Body of pancreas (tissue), 4 donors: ENCODE results near the gene NFKBIA. TPM values are rescaled to one million over a fixed set of nuclear protein-coding genes. Genes with fewer than 3 reads are reported as not detected.

Source experiments
- ATAC-seq: fragments of 150-250 bp; one replicate; pipeline ENCODE4 v1.9.1; 2016
- DNase-seq, 4 donors: peaks; one replicate each; pipeline ENCODE4 v3.0.0-alpha.2; 2019
- H3K27ac ChIP-seq, 4 donors: fragments of 200-600 bp; sonication (generic); 1 replicate in 3 of 4; 2 replicates in 1 of 4; pipeline versions ENCODE4 v1.5.1 to v1.6.1; 2016 to 2019; ENCODE audit warnings: mild to moderate bottlenecking in 1 of 4, mixed read lengths in 1 of 4, moderate library complexity in 1 of 4
- H3K27me3 ChIP-seq, 2 donors: fragments of 200-600 bp; sonication (generic); one replicate each; pipeline ENCODE4 v1.6.0; 2016; ENCODE audit warnings: mild to moderate bottlenecking in 1 of 2
- H3K36me3 ChIP-seq, 2 donors: fragments of 200-600 bp; sonication (generic); replicated peaks in 1 of 2; 2 replicates each; pipeline ENCODE4 v1.5.1; 2016; ENCODE audit warnings: low read depth in 2 of 2; ENCODE audit not compliant: insufficient read depth in 1 of 2
- H3K4me1 ChIP-seq: fragments of 200-600 bp; sonication (generic); one replicate; pipeline ENCODE4 v1.6.0; 2016
- H3K4me3 ChIP-seq, 2 donors: fragments of 200-600 bp; sonication (generic); 1 replicate in 1 of 2; 2 replicates in 1 of 2; pipeline ENCODE4 v1.5.1; 2016 to 2019
- H3K9me3 ChIP-seq, 3 donors: fragments of 200-600 bp; sonication (generic); 1 replicate in 2 of 3; 2 replicates in 1 of 3; pipeline ENCODE4 v1.5.1; 2016
- POLR2A ChIP-seq, 3 donors: fragments of 450-650 bp; IDR thresholded peaks; one replicate each; pipeline ENCODE4 v1.6.1; 2016; ENCODE audit warnings: antibody characterized with exemption in 3 of 3, mild to moderate bottlenecking in 2 of 3
- WGBS, 2 donors: methylation state at CpG; one replicate each; pipeline ENCODE4 v1.1.5; 2017; 5-methylcytosine and 5-hydroxymethylcytosine counted together
- intact Hi-C: fragments of 100-400 bp; cut with DNase I; formaldehyde crosslinking; loops from one replicate; pipeline ENCODE4 v1.15.1; 2023
- total RNA-seq, 2 donors: library from RNA; depleted of rRNA; stranded (reverse); fragments of >200 nt; gene quantifications; one replicate each; pipeline ENCODE4 v1.1.0, GENCODE V29; 2016
- TF ChIP-seq, protein P1 (sequence below), 7 experiments: fragments of 450-650 bp in 4 of 7; fragments of 200-600 bp in 3 of 7; sonication (generic) in 3 of 7; IDR thresholded peaks; one replicate each; pipeline ENCODE4 v1.5.1; 2016 to 2019; ENCODE audit warnings: antibody characterized with exemption in 7 of 7

NFKBIA gene
- total RNA-seq, 2 donors from 2014 or later: 330 to 345 TPM

DNA sequence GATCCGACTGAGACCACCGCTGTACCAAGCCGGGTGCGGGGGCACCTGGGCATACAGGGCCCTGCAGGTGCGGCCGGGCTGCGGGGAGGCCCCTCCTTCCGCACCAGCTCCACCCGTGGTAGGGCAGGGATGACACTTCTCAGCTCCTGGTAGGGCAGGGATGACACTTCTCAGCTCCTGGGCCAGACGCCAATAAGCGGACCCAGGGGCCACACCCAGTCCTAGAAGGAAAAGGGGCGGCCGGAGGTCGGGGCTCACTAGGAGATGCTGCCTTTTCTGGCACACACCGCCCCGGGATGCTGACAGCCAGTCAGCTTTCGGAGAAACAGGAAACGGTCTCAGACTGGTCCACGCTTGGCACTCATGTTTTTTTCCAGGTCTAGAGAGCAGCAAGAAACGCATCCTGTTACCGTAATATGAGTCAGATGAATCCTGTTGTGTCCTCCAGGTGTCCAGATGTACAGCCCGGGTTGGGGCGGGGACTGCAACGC is 34.8 kb downstream of the NFKBIA start:
- DNase-seq (peak in 1 of 4 donors; percentile 29), ATAC-seq (peak; percentile 9)
- Histone ChIP-seq H3K4me3 (no peak overlapping the region), H3K4me1 (peaks cover 17% of the 10 kb centered on the region), H3K27me3 (no peaks in the 10 kb centered on the region), H3K9me3 (no peaks in the 10 kb centered on the region), H3K27ac (no peak overlapping the region), H3K36me3 (no peaks in the 10 kb centered on the region)
- TF ChIP-seq, protein P1, sequence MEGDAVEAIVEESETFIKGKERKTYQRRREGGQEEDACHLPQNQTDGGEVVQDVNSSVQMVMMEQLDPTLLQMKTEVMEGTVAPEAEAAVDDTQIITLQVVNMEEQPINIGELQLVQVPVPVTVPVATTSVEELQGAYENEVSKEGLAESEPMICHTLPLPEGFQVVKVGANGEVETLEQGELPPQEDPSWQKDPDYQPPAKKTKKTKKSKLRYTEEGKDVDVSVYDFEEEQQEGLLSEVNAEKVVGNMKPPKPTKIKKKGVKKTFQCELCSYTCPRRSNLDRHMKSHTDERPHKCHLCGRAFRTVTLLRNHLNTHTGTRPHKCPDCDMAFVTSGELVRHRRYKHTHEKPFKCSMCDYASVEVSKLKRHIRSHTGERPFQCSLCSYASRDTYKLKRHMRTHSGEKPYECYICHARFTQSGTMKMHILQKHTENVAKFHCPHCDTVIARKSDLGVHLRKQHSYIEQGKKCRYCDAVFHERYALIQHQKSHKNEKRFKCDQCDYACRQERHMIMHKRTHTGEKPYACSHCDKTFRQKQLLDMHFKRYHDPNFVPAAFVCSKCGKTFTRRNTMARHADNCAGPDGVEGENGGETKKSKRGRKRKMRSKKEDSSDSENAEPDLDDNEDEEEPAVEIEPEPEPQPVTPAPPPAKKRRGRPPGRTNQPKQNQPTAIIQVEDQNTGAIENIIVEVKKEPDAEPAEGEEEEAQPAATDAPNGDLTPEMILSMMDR (IDR thresholded peaks at IDR 0.05): no peak
- no peak for TF ChIP-seq POLR2A (IDR thresholded peaks at IDR 0.05)
- intact Hi-C loops: no loop called here
- WGBS, 2 donors: 66 to 87% methylated on average over 13 to 23 of the region's 24 CpGs

DNA sequence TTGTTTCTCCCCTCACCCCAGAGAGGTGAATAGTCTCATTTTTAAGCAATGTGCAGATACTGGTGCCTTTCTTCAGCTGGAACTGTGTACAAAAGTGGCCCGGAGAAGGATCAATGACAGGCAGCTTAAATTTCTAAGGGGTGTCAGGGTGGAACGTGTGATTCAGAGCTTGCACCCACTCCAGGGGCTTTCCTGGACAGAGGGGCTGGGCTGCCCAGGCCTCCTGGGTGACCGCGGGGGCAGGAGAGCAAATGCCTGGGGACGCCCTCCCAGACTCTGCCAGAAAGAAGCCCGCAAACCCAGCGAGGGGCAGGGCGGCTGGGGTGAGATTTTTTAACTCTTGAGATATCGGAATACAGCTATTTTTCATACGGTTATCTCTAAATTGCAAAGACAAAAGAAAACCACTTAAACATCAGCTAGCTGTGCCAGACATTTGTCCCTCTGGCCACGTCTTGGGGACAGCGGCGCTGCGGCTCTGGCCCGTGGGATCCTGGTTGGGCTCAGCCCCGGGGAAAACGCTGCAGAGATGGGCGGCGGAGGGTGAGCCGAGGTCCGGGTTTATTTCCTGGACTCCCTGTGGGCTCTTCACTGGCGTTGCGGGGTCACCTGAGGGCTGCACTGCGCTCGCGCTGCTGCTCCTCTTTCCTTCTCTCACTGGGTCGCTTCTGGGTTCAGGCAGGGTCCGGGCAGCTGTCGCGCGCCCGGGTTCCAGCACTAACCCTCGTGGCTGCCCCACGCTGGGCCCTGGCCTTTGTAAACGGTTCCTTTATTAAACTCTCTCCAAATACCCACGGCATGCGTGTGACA is 35.8 kb downstream of the NFKBIA start:
- no peak for TF ChIP-seq POLR2A (IDR thresholded peaks at IDR 0.05)
- TF ChIP-seq, protein P1 (IDR thresholded peaks at IDR 0.05): no peak
- ATAC-seq (peak; percentile 28), DNase-seq (no peak)
- Histone ChIP-seq H3K36me3 (no peaks in the 10 kb centered on the region), H3K4me1 (peaks cover 17% of the 10 kb centered on the region), H3K9me3 (no peaks in the 10 kb centered on the region), H3K27ac (peak overlapping the region in 1 of 4 donors; percentile 54), H3K4me3 (no peak overlapping the region), H3K27me3 (no peaks in the 10 kb centered on the region)
- intact Hi-C loops: no loop called here
- 51 to 60% methylated on average over 36 to 37 of the region's 37 CpGs for WGBS, 2 donors

DNA sequence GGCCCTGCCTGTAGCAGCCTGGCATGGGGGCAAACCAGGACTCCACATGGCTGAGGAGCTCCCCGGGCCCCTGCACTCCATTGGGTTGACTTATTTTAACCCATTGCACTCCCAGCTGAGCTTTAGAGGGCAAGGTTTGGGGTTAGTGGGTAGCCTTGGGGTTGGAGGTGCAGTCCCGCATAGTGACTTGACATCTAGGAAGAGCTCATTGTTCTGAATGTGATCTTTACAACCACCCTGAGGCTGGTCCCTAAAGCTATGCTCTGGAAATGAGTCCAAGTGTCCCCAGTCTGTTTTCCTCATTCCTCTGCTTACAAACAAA is 36.4 kb downstream of the NFKBIA start:
- no peak for ATAC-seq
- TF ChIP-seq POLR2A (IDR thresholded peaks at IDR 0.05): no peak
- TF ChIP-seq, protein P1 (IDR thresholded peaks at IDR 0.05): no peak
- peak overlapping the region in 1 of 4 donors; percentile 54 for H3K27ac ChIP-seq
- H3K36me3 ChIP-seq: no peaks in the 10 kb centered on the region
- DNase-seq: no peak
- H3K4me3 ChIP-seq: no peak overlapping the region
- H3K27me3 ChIP-seq: no peaks in the 10 kb centered on the region
- H3K4me1 ChIP-seq: peaks cover 17% of the 10 kb centered on the region
- WGBS, 2 donors: 48 to 80% methylated on average over 1 to 2 of the region's 2 CpGs
- H3K9me3 ChIP-seq: no peaks in the 10 kb centered on the region
- intact Hi-C loops: no loop called here

DNA sequence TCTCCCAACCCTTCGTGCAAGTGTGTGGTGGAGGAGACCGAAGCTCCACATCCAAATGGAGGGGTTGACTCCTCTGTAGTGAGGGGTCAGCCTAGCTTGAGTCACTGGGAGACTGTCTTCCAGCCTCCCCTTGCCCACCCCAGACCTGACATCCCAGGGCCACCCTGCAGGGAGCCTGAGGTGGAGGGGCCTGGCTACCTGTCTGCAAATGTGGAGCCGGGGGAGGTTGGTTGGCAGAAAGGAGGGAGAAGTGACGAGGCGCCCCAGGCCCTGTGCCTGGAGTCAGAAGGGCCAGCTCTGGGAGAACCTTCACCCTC is 37.5 kb downstream of the NFKBIA start:
- ATAC-seq: no peak

More for the DNA sequence above, 37.5 kb downstream of the NFKBIA start:
- Histone ChIP-seq H3K4me3 (no peak overlapping the region), H3K27ac (no peak overlapping the region), H3K4me1 (peaks cover 17% of the 10 kb centered on the region), H3K27me3 (no peaks in the 10 kb centered on the region), H3K36me3 (no peaks in the 10 kb centered on the region), H3K9me3 (no peaks in the 10 kb centered on the region)
- no peak for TF ChIP-seq POLR2A (IDR thresholded peaks at IDR 0.05)
- TF ChIP-seq, protein P1 (IDR thresholded peaks at IDR 0.05): no peak
- intact Hi-C loops: no loop called here
- WGBS, 2 donors: 88 to 95% methylated on average over 3 of the region's 5 CpGs
- DNase-seq: no peak
